Pancreas (tissue), 10 donors: Measurements from ENCODE around the gene STX11. TPM values are rescaled to one million over a fixed set of nuclear protein-coding genes. Genes with fewer than 3 reads are reported as not detected.

Source experiments
- ATAC-seq, 4 donors: fragments of 200-7000 bp; cut with Tn5 transposase; one replicate each; pipeline versions ENCODE4 v1.8.0 to v1.9.1; 2020; ENCODE audit warnings: mild to moderate bottlenecking in 4 of 4, moderate library complexity in 4 of 4
- DNase-seq, 6 donors: peaks; one replicate each; pipeline ENCODE4 v3.0.0-alpha.2; 2020
- FAIRE-seq: peaks from 2 replicates; lab custom pipeline; 2012; peaks lifted over from hg19 to GRCh38; lab: Jason Lieb, UNC
- H3K27ac ChIP-seq, 4 donors: fragments of 200-600 bp; sonication (generic); 1 replicate in 3 of 4; 2 replicates in 1 of 4; pipeline versions ENCODE4 v1.5.0 to v1.8.0; 2020
- H3K27me3 ChIP-seq, 4 donors: fragments of 200-600 bp; one replicate each; pipeline ENCODE4 v1.8.0; 2021
- H3K36me3 ChIP-seq, 3 donors: fragments of 200-600 bp; sonication (generic) in 1 of 3; one replicate each; pipeline versions ENCODE4 v1.5.0 to v1.8.0; 2020 to 2021
- H3K4me1 ChIP-seq, 3 donors: fragments of 200-600 bp; one replicate each; pipeline ENCODE4 v1.8.0; 2021
- H3K4me3 ChIP-seq, 4 donors: fragments of 200-600 bp; sonication (generic) in 2 of 4; one replicate each; pipeline versions ENCODE4 v1.5.0 to v1.8.0; 2020 to 2021
- H3K9me3 ChIP-seq, 4 donors: fragments of 200-600 bp; one replicate each; pipeline ENCODE4 v1.8.0; 2021
- WGBS, 2 donors: extraction: QIAGEN DNeasy Blood & Tissue Kit; methylation state at CpG; one replicate each; pipeline ENCODE4 v1.1.7; 2013; 5-methylcytosine and 5-hydroxymethylcytosine counted together
- intact Hi-C, 3 donors: fragments of 100-400 bp; cut with DNase I; formaldehyde crosslinking; loops; one replicate each; pipeline versions ENCODE4 v1.11.1 to v1.14.2; 2022
- polyA plus RNA-seq, 2 donors: library from polyadenylated mRNA; stranded (reverse); fragments of 200-250 nt; gene quantifications; one replicate each; pipeline ENCODE4 v1.2.3, GENCODE V29; 2013
- total RNA-seq, 6 donors: library from RNA; stranded (reverse); fragmentation: NEBNext Ultra II Directional in 4 of 6; extraction: Animal tissue kit (Norgen Biotek cat#: 25700) in 4 of 6; gene quantifications; one replicate each; pipeline versions ENCODE4 v1.2.1 to v1.2.4, GENCODE V29; 2021 to 2023
- TF ChIP-seq, protein P1 (sequence below), 4 donors: fragments of 200-600 bp; sonication (generic) in 3 of 4; IDR thresholded peaks; one replicate each; pipeline versions ENCODE4 v1.5.0 to v1.8.0; 2021; ENCODE audit warnings: antibody characterized with exemption in 4 of 4
- donor health status: healthy with polysubstance abuse.
- donor health status: DM: no; HTN: no; CAD: no; lungs with moderate emphysema.
- donor health status: DM: no; HTN: no; CAD: no.
- donor health status: control.
- donor health status: control.
- donor health status: Bipolar disorder and iron deficiency.
- donor health status: DM: yes; HTN: yes; CAD: no.
- donor health status: DM: no; HTN: no; CAD: no.
- donor health status: DM: no; HTN: no; CAD: no.
- donor health status: DM: yes; HTN: yes; CAD: no.

Gene STX11
- total and polyA plus RNA-seq, 8 donors = 0.47 to 2.6 (median 1.1) TPM

- DNase-seq (no peak), ATAC-seq (no peak), FAIRE-seq (no peak)
- Histone ChIP-seq H3K4me3 (no peak overlapping the region), H3K27me3 (no peaks in the 10 kb centered on the region), H3K27ac (no peak overlapping the region), H3K9me3 (no peaks in the 10 kb centered on the region), H3K36me3 (no peaks in the 10 kb centered on the region), H3K4me1 (no peaks in the 10 kb centered on the region)
- TF ChIP-seq, protein P1, sequence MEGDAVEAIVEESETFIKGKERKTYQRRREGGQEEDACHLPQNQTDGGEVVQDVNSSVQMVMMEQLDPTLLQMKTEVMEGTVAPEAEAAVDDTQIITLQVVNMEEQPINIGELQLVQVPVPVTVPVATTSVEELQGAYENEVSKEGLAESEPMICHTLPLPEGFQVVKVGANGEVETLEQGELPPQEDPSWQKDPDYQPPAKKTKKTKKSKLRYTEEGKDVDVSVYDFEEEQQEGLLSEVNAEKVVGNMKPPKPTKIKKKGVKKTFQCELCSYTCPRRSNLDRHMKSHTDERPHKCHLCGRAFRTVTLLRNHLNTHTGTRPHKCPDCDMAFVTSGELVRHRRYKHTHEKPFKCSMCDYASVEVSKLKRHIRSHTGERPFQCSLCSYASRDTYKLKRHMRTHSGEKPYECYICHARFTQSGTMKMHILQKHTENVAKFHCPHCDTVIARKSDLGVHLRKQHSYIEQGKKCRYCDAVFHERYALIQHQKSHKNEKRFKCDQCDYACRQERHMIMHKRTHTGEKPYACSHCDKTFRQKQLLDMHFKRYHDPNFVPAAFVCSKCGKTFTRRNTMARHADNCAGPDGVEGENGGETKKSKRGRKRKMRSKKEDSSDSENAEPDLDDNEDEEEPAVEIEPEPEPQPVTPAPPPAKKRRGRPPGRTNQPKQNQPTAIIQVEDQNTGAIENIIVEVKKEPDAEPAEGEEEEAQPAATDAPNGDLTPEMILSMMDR (IDR thresholded peaks at IDR 0.05) = no peak
- intact Hi-C loops = no loop called here
These were observed 6.4 kb upstream of the STX11 start for GRCh38 chr6:144143878-144144277.

- TF ChIP-seq, protein P1 (IDR thresholded peaks at IDR 0.05) = no peak
These were observed 5.3 kb upstream of the STX11 start for GRCh38 chr6:144144996-144145395.

GRCh38 chr6:144145541-144145940 lies 4.8 kb upstream of the STX11 start:
- intact Hi-C loops = no loop called here
- WGBS, 2 donors = 77 to 89% methylated on average over 2 of the region's 2 CpGs
- H3K4me3 ChIP-seq = no peak overlapping the region
- H3K9me3 ChIP-seq = no peaks in the 10 kb centered on the region
- no peaks in the 10 kb centered on the region for H3K4me1 ChIP-seq
- H3K36me3 ChIP-seq = no peaks in the 10 kb centered on the region
- TF ChIP-seq, protein P1 (IDR thresholded peaks at IDR 0.05) = no peak
- ATAC-seq (no peak), DNase-seq (no peak), FAIRE-seq (no peak)
- H3K27ac ChIP-seq = no peak overlapping the region
- no peaks in the 10 kb centered on the region for H3K27me3 ChIP-seq

More at GRCh38 chr6:144144996-144145395, 5.3 kb upstream of the STX11 start:
- intact Hi-C loops = no loop called here
- H3K27ac ChIP-seq = no peak overlapping the region
- ATAC-seq = no peak
- H3K9me3 ChIP-seq = no peaks in the 10 kb centered on the region
- H3K4me3 ChIP-seq = no peak overlapping the region
- no peak for FAIRE-seq
- H3K4me1 ChIP-seq = no peaks in the 10 kb centered on the region
- no peaks in the 10 kb centered on the region for H3K27me3 ChIP-seq
- no peak for DNase-seq
- H3K36me3 ChIP-seq = no peaks in the 10 kb centered on the region
- WGBS, 2 donors = 89 to 97% methylated on average over 1 of the region's 1 CpG

- ATAC-seq = no peak
- Histone ChIP-seq H3K27ac (no peak overlapping the region), H3K9me3 (no peaks in the 10 kb centered on the region), H3K4me3 (no peak overlapping the region), H3K4me1 (no peaks in the 10 kb centered on the region), H3K36me3 (no peaks in the 10 kb centered on the region), H3K27me3 (no peaks in the 10 kb centered on the region)
- 74 to 76% methylated on average over 4 of the region's 4 CpGs for WGBS, 2 donors
- no peak for FAIRE-seq
- intact Hi-C loops = no loop called here
- TF ChIP-seq, protein P1 (IDR thresholded peaks at IDR 0.05) = no peak
- no peak for DNase-seq
These were observed 1.4 kb upstream of the STX11 start for GRCh38 chr6:144148886-144149285.

DNA sequence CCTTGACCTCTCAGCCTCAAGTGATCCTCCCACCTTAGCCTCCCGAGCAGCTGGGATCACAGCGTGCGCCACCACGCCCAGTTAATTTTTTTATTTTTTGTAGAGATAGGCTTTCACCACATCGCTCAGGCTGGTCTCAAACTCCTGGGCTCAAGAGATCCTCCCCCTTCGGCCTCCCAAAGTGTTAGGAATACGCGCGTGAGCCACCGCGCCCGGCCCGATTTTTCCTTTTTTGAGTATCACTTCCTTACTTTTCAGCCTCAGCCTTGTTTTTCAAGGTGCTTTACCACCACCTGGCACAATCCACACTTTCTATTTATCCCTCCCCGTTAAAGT lies 791 bp upstream of the STX11 start:
- Histone ChIP-seq H3K27ac (no peak overlapping the region), H3K36me3 (no peaks in the 10 kb centered on the region), H3K4me3 (peak overlapping the region in 3 of 4 donors; percentile 63 to 86 (median 79)), H3K27me3 (no peaks in the 10 kb centered on the region), H3K9me3 (no peaks in the 10 kb centered on the region), H3K4me1 (no peaks in the 10 kb centered on the region)
- no peak for ATAC-seq
- TF ChIP-seq, protein P1 (IDR thresholded peaks at IDR 0.05) = no peak
- DNase-seq = peak in 2 of 6 donors; percentile 23 to 60
- intact Hi-C loops = no loop called here
- 45 to 53% methylated on average over 14 of the region's 14 CpGs for WGBS, 2 donors
- no peak for FAIRE-seq
